ENCODE results near the gene PARD3.

GRCh38 chr10:34188221-34188620 is 626.9 kb downstream of the PARD3 start:
- no peak for TF ChIP-seq ASH2L (IDR thresholded peaks at IDR 0.05; ENCODE audit: borderline replicate concordance, low read depth)
- TF ChIP-seq CBX5 (IDR thresholded peaks at IDR 0.05; ENCODE audit: low read depth), result no peak
- no peak for TF ChIP-seq TCF7 (IDR thresholded peaks at IDR 0.05; ENCODE audit: borderline replicate concordance)
- TF ChIP-seq, protein P1, sequence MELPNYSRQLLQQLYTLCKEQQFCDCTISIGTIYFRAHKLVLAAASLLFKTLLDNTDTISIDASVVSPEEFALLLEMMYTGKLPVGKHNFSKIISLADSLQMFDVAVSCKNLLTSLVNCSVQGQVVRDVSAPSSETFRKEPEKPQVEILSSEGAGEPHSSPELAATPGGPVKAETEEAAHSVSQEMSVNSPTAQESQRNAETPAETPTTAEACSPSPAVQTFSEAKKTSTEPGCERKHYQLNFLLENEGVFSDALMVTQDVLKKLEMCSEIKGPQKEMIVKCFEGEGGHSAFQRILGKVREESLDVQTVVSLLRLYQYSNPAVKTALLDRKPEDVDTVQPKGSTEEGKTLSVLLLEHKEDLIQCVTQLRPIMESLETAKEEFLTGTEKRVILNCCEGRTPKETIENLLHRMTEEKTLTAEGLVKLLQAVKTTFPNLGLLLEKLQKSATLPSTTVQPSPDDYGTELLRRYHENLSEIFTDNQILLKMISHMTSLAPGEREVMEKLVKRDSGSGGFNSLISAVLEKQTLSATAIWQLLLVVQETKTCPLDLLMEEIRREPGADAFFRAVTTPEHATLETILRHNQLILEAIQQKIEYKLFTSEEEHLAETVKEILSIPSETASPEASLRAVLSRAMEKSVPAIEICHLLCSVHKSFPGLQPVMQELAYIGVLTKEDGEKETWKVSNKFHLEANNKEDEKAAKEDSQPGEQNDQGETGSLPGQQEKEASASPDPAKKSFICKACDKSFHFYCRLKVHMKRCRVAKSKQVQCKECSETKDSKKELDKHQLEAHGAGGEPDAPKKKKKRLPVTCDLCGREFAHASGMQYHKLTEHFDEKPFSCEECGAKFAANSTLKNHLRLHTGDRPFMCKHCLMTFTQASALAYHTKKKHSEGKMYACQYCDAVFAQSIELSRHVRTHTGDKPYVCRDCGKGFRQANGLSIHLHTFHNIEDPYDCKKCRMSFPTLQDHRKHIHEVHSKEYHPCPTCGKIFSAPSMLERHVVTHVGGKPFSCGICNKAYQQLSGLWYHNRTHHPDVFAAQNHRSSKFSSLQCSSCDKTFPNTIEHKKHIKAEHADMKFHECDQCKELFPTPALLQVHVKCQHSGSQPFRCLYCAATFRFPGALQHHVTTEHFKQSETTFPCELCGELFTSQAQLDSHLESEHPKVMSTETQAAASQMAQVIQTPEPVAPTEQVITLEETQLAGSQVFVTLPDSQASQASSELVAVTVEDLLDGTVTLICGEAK (IDR thresholded peaks at IDR 0.05; ENCODE audit: borderline replicate concordance), result no peak
- no peak for TF ChIP-seq EZH2 (IDR thresholded peaks at IDR 0.05; ENCODE audit: borderline replicate concordance, control insufficient read depth, low read depth, low read length)

Data from GM12878 (cell line).